22Rv1 (cell line): ENCODE measurements around the gene WDFY3.
"Not testable (repeated sequence)": the region's sequence is repeated elsewhere in the genome, so short reads cannot be mapped to it uniquely, and the experiment has no call there.

Experiments used
- H3K27ac ChIP-seq: fragments of 450-650 bp; 2 replicates; pipeline ENCODE4 v1.5.1; 2017
- CTCF ChIP-seq: fragments of 450-650 bp; IDR thresholded peaks from 2 replicates; pipeline ENCODE4 v1.5.1; 2017; ENCODE audit warnings: mild to moderate bottlenecking
- ZFX ChIP-seq: fragments of 450-650 bp; IDR thresholded peaks from 2 replicates; pipeline ENCODE4 v1.6.1; 2017; ENCODE audit warnings: antibody characterized with exemption, borderline replicate concordance

WDFY3 gene

DNA sequence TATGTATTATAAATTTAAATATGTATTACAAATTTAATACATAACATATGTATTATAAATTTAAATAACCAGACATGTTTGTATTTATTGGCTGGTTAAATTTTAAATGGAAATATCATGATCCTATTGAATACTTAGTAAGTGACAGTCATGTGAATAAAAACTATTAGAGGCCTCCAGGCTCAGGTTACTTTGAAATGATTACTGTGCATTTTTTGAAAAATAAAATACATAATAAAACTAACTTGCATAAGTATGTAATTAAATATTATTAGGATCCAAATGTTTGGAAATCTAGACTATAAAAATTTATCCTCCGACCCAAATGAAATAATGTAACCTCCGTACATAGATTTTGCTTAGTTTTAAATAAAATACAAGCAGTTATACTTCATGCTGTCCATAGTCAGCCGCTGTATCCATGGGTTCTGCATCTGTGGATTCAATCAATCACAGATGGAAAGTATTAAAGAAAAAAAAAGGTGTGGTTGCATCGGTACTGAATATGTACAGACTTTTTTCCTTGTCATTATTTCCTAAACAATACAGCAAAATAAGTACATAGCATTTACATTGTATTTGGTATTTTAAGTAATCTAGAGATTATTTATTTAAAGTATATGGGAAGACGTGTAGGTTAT lies 140.7 kb downstream of the WDFY3 start:
- H3K27ac ChIP-seq = no peak overlapping the region
- TF ChIP-seq ZFX (no peak), CTCF (no peak)

DNA sequence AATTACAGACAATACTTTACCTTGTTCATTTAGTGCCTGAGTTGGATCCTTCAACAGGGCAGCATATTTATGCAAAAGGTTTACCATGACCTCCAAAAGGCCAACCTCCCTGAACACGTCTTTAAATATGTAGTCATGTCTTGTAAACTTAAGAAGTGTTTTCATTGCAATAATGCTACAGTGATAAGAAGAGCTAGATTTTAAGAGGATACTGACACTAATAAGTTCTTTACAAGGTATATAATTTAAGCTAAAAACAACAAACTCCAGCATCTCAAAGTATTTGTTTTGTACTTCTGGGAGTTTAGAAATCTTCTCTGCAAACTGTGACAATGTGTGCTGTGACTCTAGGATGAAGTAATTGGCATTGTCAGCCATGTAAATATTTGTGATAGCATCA lies 145.4 kb downstream of the WDFY3 start:
- no peak overlapping the region for H3K27ac ChIP-seq
- no peak for TF ChIP-seq ZFX
- no peak for TF ChIP-seq CTCF

DNA sequence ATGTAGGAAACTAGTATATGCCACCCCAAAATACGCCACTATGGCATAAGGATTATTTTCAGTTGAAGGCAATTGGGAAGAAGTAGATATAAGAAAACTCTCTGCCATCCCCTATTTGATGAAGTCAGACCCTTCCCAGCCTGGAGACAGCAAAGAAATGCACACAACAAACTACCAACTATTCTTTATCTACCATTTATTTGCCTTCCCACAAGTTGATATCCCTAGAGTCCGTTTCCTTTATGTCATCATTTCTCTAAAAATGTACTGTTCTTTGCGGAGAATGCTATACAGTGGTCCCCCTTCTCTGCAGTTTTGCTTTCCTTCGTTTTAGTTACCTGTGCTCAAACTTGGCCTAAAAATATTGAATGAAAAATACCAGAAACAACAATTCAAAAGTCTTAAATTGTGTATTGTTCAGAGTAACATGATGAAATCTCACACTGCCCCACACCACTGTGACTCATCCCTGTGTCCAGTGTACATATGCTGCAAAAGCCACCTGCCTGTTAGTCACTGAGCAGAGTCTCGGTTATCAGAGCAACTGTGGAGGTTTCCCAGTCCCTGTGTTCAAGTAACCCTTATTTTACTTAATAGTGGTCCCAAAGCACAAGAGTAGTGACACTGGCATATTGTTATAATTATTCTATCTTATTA lies 152.3 kb downstream of the WDFY3 start:
- no peak overlapping the region for H3K27ac ChIP-seq
- no peak for TF ChIP-seq ZFX
- TF ChIP-seq CTCF = no peak

- TF ChIP-seq ZFX (no peak), CTCF (no peak)
- no peak overlapping the region for H3K27ac ChIP-seq
Observed at GRCh38 chr4:84809946-84810345, 156.5 kb downstream of the WDFY3 start.

- no peak overlapping the region for H3K27ac ChIP-seq
- TF ChIP-seq CTCF (no peak), ZFX (no peak)
Observed at GRCh38 chr4:84808332-84808731, 158.2 kb downstream of the WDFY3 start.

DNA sequence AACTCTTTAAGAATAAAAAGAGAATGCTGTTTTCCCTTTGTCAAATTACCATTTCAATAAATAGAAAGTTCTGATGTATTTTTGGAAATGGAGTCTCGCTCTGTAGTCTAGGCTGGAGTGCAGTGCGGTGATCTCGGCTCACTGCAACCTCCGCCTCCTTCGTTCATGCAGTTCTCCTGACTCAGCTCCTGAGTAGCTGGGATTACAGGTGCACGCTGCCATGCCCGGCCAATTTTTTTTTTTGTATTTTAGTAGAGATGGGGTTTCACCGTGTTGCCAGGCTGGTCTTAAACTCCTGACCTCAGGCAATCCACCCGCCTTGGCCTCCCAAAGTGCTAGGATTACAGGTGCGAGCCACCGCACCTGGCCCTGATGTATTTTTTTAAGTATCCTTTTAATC lies 159.9 kb downstream of the WDFY3 start:
- not testable (repeated sequence) for H3K27ac ChIP-seq

DNA sequence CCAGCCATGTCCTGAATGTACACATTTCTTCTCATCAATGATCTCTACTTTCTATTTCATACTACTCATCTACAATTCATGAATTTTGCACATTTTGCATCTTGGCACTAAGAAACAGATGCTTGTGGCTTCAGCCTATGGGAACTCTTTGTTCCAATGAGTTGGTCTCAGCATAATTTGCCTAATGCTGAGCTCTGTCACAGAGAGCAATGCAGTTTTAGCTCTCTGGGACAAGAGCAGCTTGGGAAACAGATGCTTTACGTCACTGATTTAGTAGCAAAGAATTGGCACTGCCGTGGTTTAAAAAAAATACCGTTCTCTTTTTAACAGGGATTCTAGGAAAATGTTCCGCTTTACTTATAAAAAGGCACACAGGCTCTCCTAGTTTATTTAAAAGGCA lies 162.4 kb downstream of the WDFY3 start:
- TF ChIP-seq CTCF (no peak), ZFX (no peak)
- no peak overlapping the region for H3K27ac ChIP-seq

- TF ChIP-seq CTCF (no peak), ZFX (no peak)
- H3K27ac ChIP-seq = no peak overlapping the region
Observed at GRCh38 chr4:84803720-84804119, 162.8 kb downstream of the WDFY3 start.
